Neural crest cell (in vitro differentiated cells): ENCODE data around the gene PILRA. TPM values are rescaled to one million over a fixed set of nuclear protein-coding genes. Genes with fewer than 3 reads are reported as not detected.

ENCODE experiments used
- DNase-seq: peaks from one replicate; pipeline ENCODE4 v3.0.0; 2021; ENCODE audit warnings: low read depth, mixed read lengths, low spot score
- H3K27ac Mint-ChIP-seq: one replicate; pipeline ENCODE4 v1.8.0; 2021; ENCODE audit warnings: mild to moderate bottlenecking, mixed read lengths; ENCODE audit not compliant: unreplicated experiment
- H3K27me3 Mint-ChIP-seq: 2 replicates; pipeline ENCODE4 v1.8.0; 2021; ENCODE audit warnings: low read depth, mild to moderate bottlenecking, mixed read lengths
- H3K36me3 Mint-ChIP-seq: 2 replicates; pipeline ENCODE4 v1.8.0; 2021; ENCODE audit warnings: low read depth, mild to moderate bottlenecking, mixed read lengths
- H3K4me1 Mint-ChIP-seq: 2 replicates; pipeline ENCODE4 v1.8.0; 2021; ENCODE audit warnings: mixed read lengths
- H3K4me3 Mint-ChIP-seq: one replicate; pipeline ENCODE4 v1.8.0; 2021; ENCODE audit warnings: mild to moderate bottlenecking, mixed read lengths
- H3K9me3 Mint-ChIP-seq: 2 replicates; pipeline ENCODE4 v1.8.0; 2021; ENCODE audit warnings: mixed read lengths
- CTCF ChIP-seq: fragments of 200-600 bp; sonication (generic); conservative IDR thresholded peaks from 2 replicates; pipeline ENCODE4 v1.5.0; 2021; ENCODE audit warnings: antibody characterized with exemption, mild to moderate bottlenecking
- total RNA-seq: library from RNA; stranded (reverse); gene quantifications from 2 replicates; pipeline ENCODE4 v1.2.1, GENCODE V29; 2021

PILRA gene
- total RNA-seq, 1 donor from 2014 or later = 2.6 TPM

- Mint-ChIP-seq H3K36me3 (peaks cover 23% of the 10 kb centered on the region), H3K4me3 (peak overlapping the region; percentile 94), H3K9me3 (no peaks in the 10 kb centered on the region), H3K4me1 (peaks cover 55% of the 10 kb centered on the region), H3K27me3 (peaks cover 26% of the 10 kb centered on the region), H3K27ac (peak overlapping the region; percentile 86)
- no peak for TF ChIP-seq CTCF
- DNase-seq = no peak
Measured at GRCh38 chr7:100430493-100431285, 57.4 kb downstream of the PILRA start.

- Mint-ChIP-seq H3K27me3 (peaks cover 24% of the 10 kb centered on the region), H3K9me3 (no peaks in the 10 kb centered on the region), H3K4me1 (peaks cover 57% of the 10 kb centered on the region), H3K4me3 (peak overlapping the region; percentile 94), H3K36me3 (peaks cover 24% of the 10 kb centered on the region), H3K27ac (no peak overlapping the region)
- TF ChIP-seq CTCF = no peak
- no peak for DNase-seq
Measured at GRCh38 chr7:100431286-100431735, 58.0 kb downstream of the PILRA start.

- H3K36me3 Mint-ChIP-seq = peaks cover 27% of the 10 kb centered on the region
- H3K27ac Mint-ChIP-seq = no peak overlapping the region
- no peak for TF ChIP-seq CTCF
- H3K27me3 Mint-ChIP-seq = peaks cover 27% of the 10 kb centered on the region
- no peak for DNase-seq
- peak overlapping the region; percentile 94 for H3K4me3 Mint-ChIP-seq
- H3K4me1 Mint-ChIP-seq = peaks cover 60% of the 10 kb centered on the region
- no peaks in the 10 kb centered on the region for H3K9me3 Mint-ChIP-seq
Measured at GRCh38 chr7:100432053-100432452, 58.8 kb downstream of the PILRA start.

- Mint-ChIP-seq H3K36me3 (peaks cover 27% of the 10 kb centered on the region), H3K27ac (no peak overlapping the region)
Measured at GRCh38 chr7:100432621-100433275, 59.5 kb downstream of the PILRA start.

GRCh38 chr7:100433276-100433591 is 59.9 kb downstream of the PILRA start:
- Mint-ChIP-seq H3K27me3 (peaks cover 25% of the 10 kb centered on the region), H3K9me3 (no peaks in the 10 kb centered on the region), H3K4me3 (peak overlapping the region; percentile 94), H3K36me3 (peaks cover 27% of the 10 kb centered on the region), H3K4me1 (peaks cover 57% of the 10 kb centered on the region), H3K27ac (no peak overlapping the region)
- no peak for DNase-seq
- TF ChIP-seq CTCF = no peak

More at GRCh38 chr7:100432621-100433275, 59.5 kb downstream of the PILRA start:
- no peak for DNase-seq
- Mint-ChIP-seq H3K9me3 (no peaks in the 10 kb centered on the region), H3K4me1 (peaks cover 60% of the 10 kb centered on the region), H3K27me3 (peaks cover 27% of the 10 kb centered on the region), H3K4me3 (peak overlapping the region; percentile 94)
- TF ChIP-seq CTCF = no peak
